HepG2 (cell line): Measurements from ENCODE around the gene ZNF277. TPM values are rescaled to one million over a fixed set of nuclear protein-coding genes. Genes with fewer than 3 reads are reported as not detected.
A peak's percentile ranks its signal among the peaks of the same experiment; 100 is the strongest.

Experiments
- HDAC1 ChIP-seq: sonication (generic); formaldehyde crosslinking; IDR thresholded peaks from 2 replicates; pipeline ENCODE4 v1.5.1; 2020; ENCODE audit warnings: mild to moderate bottlenecking, missing genetic modification reagents
- MYC ChIP-seq: sonication (generic); formaldehyde crosslinking; IDR thresholded peaks from 2 replicates; pipeline ENCODE4 v1.9.0; 2021; ENCODE audit warnings: missing genetic modification reagents, borderline replicate concordance
- ZBTB2 ChIP-seq: sonication (generic); formaldehyde crosslinking; IDR thresholded peaks from 2 replicates; pipeline ENCODE4 v1.8.0; 2022; ENCODE audit warnings: low read depth, missing genetic modification reagents
- ZNF639 ChIP-seq: conservative IDR thresholded peaks from 2 replicates; pipeline ENCODE4 v1.6.1; 2018; ENCODE audit warnings: missing genetic modification reagents
- ZNF687 ChIP-seq: sonication (generic); formaldehyde crosslinking; IDR thresholded peaks from 2 replicates; pipeline ENCODE4 v1.5.1; 2020; ENCODE audit warnings: mild to moderate bottlenecking, missing genetic modification reagents, moderate library complexity
- polyA plus RNA-seq, 8 experiments: library from polyadenylated mRNA; depleted of rRNA in 3 of 8; stranded (reverse) in 7 of 8; unstranded in 1 of 8; fragments of >200 nt; fragmentation: Illumina TruSeq in 4 of 8; extraction: Trizol in 4 of 8; gene quantifications; 2 replicates each; pipeline versions ENCODE4 v1.2.1 to v1.2.3, GENCODE V29; 2011 to 2016; ENCODE audit warnings: low read depth in 4 of 8, missing spikeins in 1 of 8, mixed read lengths in 1 of 8; ENCODE audit not compliant: insufficient read depth in 1 of 8
- total RNA-seq, 5 experiments: library from RNA; depleted of rRNA; stranded (reverse); fragments of >200 nt; fragmentation: Illumina TruSeq; extraction: Trizol; gene quantifications; 2 replicates each; pipeline ENCODE4 v1.2.3, GENCODE V29; 2016; ENCODE audit warnings: low read depth in 1 of 5

Gene ZNF277
- total and polyA plus RNA-seq, 2 of the 13 experiments (the other 11 are each of a cell fraction or from before 2014, with no cell fraction given), result 29.1 to 30.1 TPM

GRCh38 chr7:112391079-112391821, 184.8 kb downstream of the ZNF277 start (continued):
- TF ChIP-seq ZNF687 (CRISPR knock-in tag) (peak; percentile 66), MYC (CRISPR knock-in tag) (peak; percentile 30; the same call in 1 of the 2 replicates), ZNF639 (CRISPR knock-in tag) (0 out of 2 replicates have a peak, but pooled peaks have one; percentile 18), HDAC1 (CRISPR knock-in tag) (0 out of 2 replicates have a peak, but pooled peaks have one; percentile 7), ZBTB2 (CRISPR knock-in tag) (0 out of 2 replicates have a peak, but pooled peaks have one; percentile 19)
